Naive thymus-derived CD4-positive, alpha-beta T cell (primary cell): Measurements from ENCODE around the gene PIP4K2B. TPM values are rescaled to one million over a fixed set of nuclear protein-coding genes. Genes with fewer than 3 reads are reported as not detected.

Experiments used
- ATAC-seq: fragments of 150-1000 bp; cut with Tn5 transposase; 2 replicates; pipeline ENCODE4 v1.10.0; 2021; ENCODE audit warnings: mild to moderate bottlenecking, moderate library complexity
- CTCF ChIA-PET: fragments of 350-600 bp; sonication (Branson Sonifier 250); formaldehyde crosslinking; loops from one replicate; lab custom pipeline; 2021; ENCODE audit warnings: antibody characterized with exemption; lab: Charles Lee
- POLR2A ChIA-PET: fragments of 350-600 bp; sonication (Branson Sonifier 250); formaldehyde crosslinking; loops from one replicate; lab custom pipeline; 2021; ENCODE audit warnings: antibody characterized with exemption, inconsistent platforms; lab: Charles Lee
- DNase-seq, 9 donors: peaks; one replicate each; pipeline versions ENCODE4 v3.0.0 to v3.0.0-alpha.2; 2020 to 2022; ENCODE audit warnings: mixed read lengths in 1 of 9
- H3K27ac ChIP-seq: one replicate; pipeline ENCODE4 v1.7.0; 2013; ENCODE audit warnings: mild to moderate bottlenecking, low read depth, low read length, moderate library complexity
- H3K27me3 ChIP-seq, 2 donors: one replicate each; pipeline ENCODE4 v1.7.0; 2013; ENCODE audit warnings: low read length in 2 of 2, mild to moderate bottlenecking in 2 of 2, moderate library complexity in 2 of 2; ENCODE audit not compliant: control insufficient read depth in 2 of 2, insufficient read depth in 2 of 2
- H3K36me3 ChIP-seq, 3 experiments: 1 replicate in 2 of 3; 2 replicates in 1 of 3; pipeline ENCODE4 v1.7.0; 2013; ENCODE audit warnings: low read length in 3 of 3, mild to moderate bottlenecking in 3 of 3, moderate library complexity in 1 of 3; ENCODE audit not compliant: insufficient read depth in 3 of 3, control insufficient read depth in 2 of 3
- H3K4me1 ChIP-seq, 2 donors: one replicate each; pipeline ENCODE4 v1.7.0; 2013; ENCODE audit warnings: low read length in 2 of 2, mild to moderate bottlenecking in 2 of 2, moderate library complexity in 1 of 2; ENCODE audit not compliant: control insufficient read depth in 2 of 2, insufficient read depth in 2 of 2
- H3K4me3 ChIP-seq: 2 replicates; pipeline ENCODE4 v1.7.0; 2013; ENCODE audit warnings: mild to moderate bottlenecking, low read length
- H3K9me3 ChIP-seq, 3 experiments: 1 replicate in 2 of 3; 2 replicates in 1 of 3; pipeline ENCODE4 v1.7.0; 2013; ENCODE audit warnings: low read length in 3 of 3; ENCODE audit not compliant: control insufficient read depth in 2 of 3
- H3K27ac Mint-ChIP-seq, 9 donors: one replicate each; pipeline ENCODE4 v1.8.0; 2020 to 2022; ENCODE audit warnings: mixed read lengths in 9 of 9, mild to moderate bottlenecking in 8 of 9, moderate library complexity in 5 of 9, inconsistent platforms in 2 of 9
- H3K27me3 Mint-ChIP-seq, 5 donors: one replicate each; pipeline ENCODE4 v1.8.0; 2021 to 2022; ENCODE audit warnings: mixed read lengths in 5 of 5, mild to moderate bottlenecking in 1 of 5
- H3K36me3 Mint-ChIP-seq, 5 donors: one replicate each; pipeline ENCODE4 v1.8.0; 2020 to 2022; ENCODE audit warnings: mixed read lengths in 5 of 5, mild to moderate bottlenecking in 3 of 5, inconsistent platforms in 1 of 5
- H3K4me1 Mint-ChIP-seq, 7 donors: one replicate each; pipeline ENCODE4 v1.8.0; 2020 to 2022; ENCODE audit warnings: mixed read lengths in 7 of 7, mild to moderate bottlenecking in 3 of 7, inconsistent platforms in 1 of 7
- H3K4me3 Mint-ChIP-seq, 10 donors: one replicate each; pipeline ENCODE4 v1.8.0; 2020 to 2022; ENCODE audit warnings: mild to moderate bottlenecking in 10 of 10, mixed read lengths in 10 of 10, moderate library complexity in 6 of 10, inconsistent platforms in 2 of 10
- H3K9me3 Mint-ChIP-seq, 11 donors: one replicate each; pipeline ENCODE4 v1.8.0; 2020 to 2022; ENCODE audit warnings: mixed read lengths in 11 of 11, mild to moderate bottlenecking in 4 of 11, inconsistent platforms in 1 of 11, moderate library complexity in 1 of 11
- intact Hi-C, 2 donors: fragments of 100-400 bp; cut with micrococcal nuclease; formaldehyde crosslinking; loops; one replicate each; pipeline ENCODE4 v1.15.1; 2023
- polyA plus RNA-seq, 2 donors: library from polyadenylated mRNA; unstranded; fragments of 300-500 nt; fragmentation: Illumina TruSeq; gene quantifications; one replicate each; pipeline ENCODE4 v1.2.3, GENCODE V29; 2021
- total RNA-seq, 6 experiments: library from RNA in 5 of 6; stranded (reverse) in 5 of 6; gene quantifications; 1 replicate in 5 of 6; 2 replicates in 1 of 6; pipeline ENCODE4 v1.2.3 and lab custom pipeline; 2021 to 2026

The PIP4K2B gene
- total and polyA plus RNA-seq, 7 experiments from 2014 or later = 17.5 to 67.9 (median 39.5) TPM

DNA sequence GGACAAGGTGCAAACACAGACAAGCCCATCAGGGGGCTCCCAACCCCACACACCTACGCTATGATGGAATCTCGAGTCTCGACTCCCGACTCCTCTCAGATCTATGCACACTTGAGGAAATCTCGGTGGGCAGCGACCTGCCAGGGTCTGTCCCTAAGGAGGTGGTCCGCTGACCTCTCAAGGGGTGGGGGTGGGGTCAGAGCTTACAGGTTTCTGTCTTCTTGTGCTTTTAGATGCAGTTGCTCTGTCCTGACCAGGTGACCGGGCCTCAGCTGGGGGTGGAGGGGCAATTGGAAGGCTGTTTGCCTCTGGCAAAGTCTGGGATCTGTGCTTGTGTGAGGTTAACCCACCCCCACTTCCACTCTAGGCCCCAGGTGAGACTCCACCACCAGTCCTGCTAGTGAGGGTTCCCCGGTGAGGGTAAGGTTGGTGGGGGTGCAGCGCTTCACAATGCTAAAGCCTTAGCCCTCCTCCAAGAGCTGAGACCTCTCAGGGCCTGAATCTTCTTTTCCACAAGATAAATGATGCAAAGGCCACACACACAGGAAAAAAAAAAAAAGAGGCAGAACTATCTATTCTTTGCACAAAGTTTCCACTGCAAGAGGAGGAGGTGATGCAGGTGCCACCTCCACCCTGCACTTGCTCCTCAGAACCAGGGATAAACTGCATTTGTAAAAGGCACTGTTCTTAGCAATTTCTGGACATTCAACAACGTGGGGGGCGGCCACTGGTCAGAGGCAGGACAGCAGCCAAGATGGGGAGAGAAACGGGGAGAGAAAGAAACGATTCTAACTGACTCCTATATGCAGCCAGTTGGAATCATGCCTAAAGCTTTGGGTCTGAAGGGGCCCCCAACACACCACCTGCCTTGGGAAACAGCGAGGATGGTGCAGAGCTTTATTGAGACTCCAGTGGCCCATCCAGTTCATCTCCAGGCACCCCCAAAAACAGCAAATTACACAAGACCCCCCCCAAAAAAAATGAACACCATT, 65.1 kb downstream of the PIP4K2B start:
- ATAC-seq = no peak

DNA sequence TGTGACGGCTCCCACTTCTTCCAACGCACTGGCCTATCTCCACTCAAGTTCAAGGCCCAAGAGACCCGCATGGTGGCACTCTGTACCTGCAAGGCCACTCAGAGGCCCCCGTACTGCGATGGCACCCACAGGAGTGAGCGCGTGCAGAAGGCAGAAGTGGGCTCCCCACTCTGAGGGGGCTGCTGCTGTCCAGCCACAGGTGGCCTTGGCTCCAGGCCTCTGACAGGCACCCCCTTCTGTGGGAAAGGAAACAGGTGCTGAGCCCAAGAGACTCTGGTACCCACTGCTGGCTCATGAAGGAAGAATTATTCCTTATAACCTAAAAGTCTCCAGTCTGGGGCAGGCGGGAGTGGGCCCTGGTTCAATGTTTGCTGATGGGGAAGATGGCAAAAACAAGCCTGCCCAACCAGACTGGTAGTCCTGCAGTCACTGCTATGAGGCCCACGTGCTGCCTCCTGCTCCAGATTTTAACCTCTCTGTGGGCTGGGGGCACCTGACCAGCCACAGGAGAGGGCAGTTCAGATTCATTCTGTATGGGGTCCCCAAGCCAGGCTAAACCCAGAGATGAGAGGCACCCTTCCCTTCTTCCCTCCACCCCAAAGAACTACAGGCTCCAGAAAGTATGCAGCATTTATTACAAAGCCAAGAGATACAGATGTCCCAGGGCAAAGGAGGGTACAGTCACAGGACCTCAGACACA, 65.9 kb downstream of the PIP4K2B start:
- Mint-ChIP-seq H3K9me3 (peaks cover 0 to 10% (median 0%) of the 10 kb centered on the region in 11 donors), H3K27me3 (peaks cover 0 to 2% (median 0%) of the 10 kb centered on the region in 5 donors), H3K4me1 (peaks cover 29 to 63% (median 59%) of the 10 kb centered on the region in 7 donors), H3K27ac (peak overlapping the region in 7 of 9 donors; percentile 30 to 93 (median 76)), H3K36me3 (peaks cover 0 to 9% (median 0%) of the 10 kb centered on the region in 5 donors), H3K4me3 (peak overlapping the region in 2 of 10 donors; percentile 3 to 55)
- H3K27ac ChIP-seq = no peak overlapping the region
- intact Hi-C loops = no loop called here
- POLR2A ChIA-PET = interaction anchor here (1.5 to 2.6 kb wide), 3 partner anchors 27 to 57 kb away, joined by 5 to 11 read pairs (median 6); partner anchors contain the start of gene MLLT6
- H3K4me3 ChIP-seq = no peak overlapping the region
- H3K36me3 ChIP-seq = peaks cover 0 to 10% (median 0%) of the 10 kb centered on the region in 3 experiments
- no peak for DNase-seq
- no peaks in the 10 kb centered on the region for H3K9me3 ChIP-seq
- H3K4me1 ChIP-seq = peaks cover 29 to 31% of the 10 kb centered on the region in 2 donors
- CTCF ChIA-PET = interaction anchor here (1.3 to 5.7 kb wide), 4 partner anchors 17 to 67 kb away, joined by 3 to 78 read pairs (median 5); partner anchors contain the start of gene EPOP
- H3K27me3 ChIP-seq = no peaks in the 10 kb centered on the region
- ATAC-seq = no peak

More for the DNA sequence above, 65.1 kb downstream of the PIP4K2B start:
- ChIA-PET CTCF (interaction anchor here (0.6 to 5.7 kb wide), 19 partner anchors 9 to 387 kb away, joined by 3 to 78 read pairs (median 4); partner anchors contain the start of gene EPOP), POLR2A (interaction anchor here (1.5 to 2.6 kb wide), 5 partner anchors 28 to 62 kb away, joined by 3 to 11 read pairs (median 6); partner anchors contain the start of gene MLLT6)
- peak overlapping the region in 7 of 9 donors; percentile 4 to 89 (median 43) for H3K27ac Mint-ChIP-seq
- peaks cover 0 to 2% (median 0%) of the 10 kb centered on the region in 5 donors for H3K27me3 Mint-ChIP-seq
- Histone ChIP-seq H3K36me3 (peaks cover 0 to 10% (median 0%) of the 10 kb centered on the region in 3 experiments), H3K27ac (no peak overlapping the region), H3K9me3 (no peaks in the 10 kb centered on the region), H3K27me3 (no peaks in the 10 kb centered on the region), H3K4me3 (no peak overlapping the region), H3K4me1 (peaks cover 20 to 22% of the 10 kb centered on the region in 2 donors)
- peaks cover 26 to 54% (median 50%) of the 10 kb centered on the region in 7 donors for H3K4me1 Mint-ChIP-seq
- intact Hi-C loops = loop anchor here in 1 of 2 donors (1.0 kb wide), 1 partner anchor 18 kb away; the partner anchor contains the start of gene PSMB3
- H3K9me3 Mint-ChIP-seq = peaks cover 0 to 8% (median 0%) of the 10 kb centered on the region in 11 donors
- DNase-seq = peak in 3 of 9 donors; percentile 34 to 37 (median 36)
- H3K4me3 Mint-ChIP-seq = peak overlapping the region in 1 of 10 donors; percentile 44
- peaks cover 0 to 6% (median 0%) of the 10 kb centered on the region in 5 donors for H3K36me3 Mint-ChIP-seq

DNA sequence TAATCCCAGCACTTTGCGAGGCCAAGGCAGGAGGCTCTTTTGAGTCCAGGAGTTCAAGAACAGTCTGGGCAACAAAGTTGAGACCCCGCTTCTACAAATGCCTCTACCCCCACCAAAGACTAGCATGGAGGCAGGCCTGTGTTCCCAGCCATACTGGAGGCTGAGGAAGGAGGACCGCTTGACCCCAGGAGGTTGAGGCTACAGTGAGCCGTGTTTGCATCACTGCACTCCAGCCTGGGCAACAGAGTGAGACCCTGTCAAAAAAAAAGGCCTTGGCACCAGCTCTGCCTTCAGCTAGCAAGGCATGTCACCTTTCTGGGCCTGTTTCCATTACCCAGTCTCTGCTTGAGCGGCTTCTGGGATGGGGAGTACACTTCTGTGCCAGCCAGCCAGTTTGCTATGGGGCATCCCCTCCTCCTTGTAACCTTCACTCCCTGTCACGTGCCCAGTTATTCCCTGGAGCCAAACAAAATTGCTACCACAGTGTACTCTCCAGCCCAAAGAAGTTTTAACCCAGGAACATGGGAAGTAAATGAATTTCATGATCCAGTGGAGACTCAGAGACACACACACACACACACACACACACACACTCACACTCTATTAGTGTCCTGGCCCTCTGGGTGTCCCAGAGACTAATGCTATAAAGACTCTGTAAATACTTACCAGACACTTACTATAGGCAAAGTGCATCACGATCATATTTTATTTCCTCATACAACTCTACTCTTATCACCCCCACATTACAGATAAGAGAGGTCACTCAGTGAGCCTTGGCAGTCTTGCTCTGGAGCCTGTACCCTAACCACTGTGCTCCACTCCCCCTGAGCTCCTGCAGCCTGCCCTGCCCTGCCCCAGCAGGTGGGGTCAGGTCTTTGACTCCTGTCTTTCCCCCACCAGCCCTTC, 66.7 kb downstream of the PIP4K2B start:
- ChIA-PET CTCF (interaction anchor here (5.7 kb wide), 1 partner anchor 55 kb away, joined by 78 read pairs; the partner anchor contains the start of gene EPOP), POLR2A (interaction anchor here (1.4 to 3.1 kb wide), 6 partner anchors 13 to 56 kb away, joined by 4 to 18 read pairs (median 6); partner anchors contain the start of genes MLLT6 and PSMB3)
- Histone ChIP-seq H3K4me1 (peaks cover 37 to 39% of the 10 kb centered on the region in 2 donors), H3K27ac (no peak overlapping the region), H3K4me3 (no peak overlapping the region), H3K9me3 (no peaks in the 10 kb centered on the region), H3K36me3 (peaks cover 0 to 10% (median 0%) of the 10 kb centered on the region in 3 experiments), H3K27me3 (no peaks in the 10 kb centered on the region)
- H3K27me3 Mint-ChIP-seq = peaks cover 0 to 2% (median 0%) of the 10 kb centered on the region in 5 donors
- H3K4me3 Mint-ChIP-seq = peak overlapping the region; percentile 11 to 99 (median 92)
- DNase-seq (no peak), ATAC-seq (no peak)
- peaks cover 0 to 17% (median 0%) of the 10 kb centered on the region in 5 donors for H3K36me3 Mint-ChIP-seq
- H3K27ac Mint-ChIP-seq = peak overlapping the region; percentile 42 to 97 (median 90)
- H3K4me1 Mint-ChIP-seq = peaks cover 37 to 71% (median 67%) of the 10 kb centered on the region in 7 donors
- peaks cover 0 to 10% (median 0%) of the 10 kb centered on the region in 11 donors for H3K9me3 Mint-ChIP-seq
- intact Hi-C loops = no loop called here

DNA sequence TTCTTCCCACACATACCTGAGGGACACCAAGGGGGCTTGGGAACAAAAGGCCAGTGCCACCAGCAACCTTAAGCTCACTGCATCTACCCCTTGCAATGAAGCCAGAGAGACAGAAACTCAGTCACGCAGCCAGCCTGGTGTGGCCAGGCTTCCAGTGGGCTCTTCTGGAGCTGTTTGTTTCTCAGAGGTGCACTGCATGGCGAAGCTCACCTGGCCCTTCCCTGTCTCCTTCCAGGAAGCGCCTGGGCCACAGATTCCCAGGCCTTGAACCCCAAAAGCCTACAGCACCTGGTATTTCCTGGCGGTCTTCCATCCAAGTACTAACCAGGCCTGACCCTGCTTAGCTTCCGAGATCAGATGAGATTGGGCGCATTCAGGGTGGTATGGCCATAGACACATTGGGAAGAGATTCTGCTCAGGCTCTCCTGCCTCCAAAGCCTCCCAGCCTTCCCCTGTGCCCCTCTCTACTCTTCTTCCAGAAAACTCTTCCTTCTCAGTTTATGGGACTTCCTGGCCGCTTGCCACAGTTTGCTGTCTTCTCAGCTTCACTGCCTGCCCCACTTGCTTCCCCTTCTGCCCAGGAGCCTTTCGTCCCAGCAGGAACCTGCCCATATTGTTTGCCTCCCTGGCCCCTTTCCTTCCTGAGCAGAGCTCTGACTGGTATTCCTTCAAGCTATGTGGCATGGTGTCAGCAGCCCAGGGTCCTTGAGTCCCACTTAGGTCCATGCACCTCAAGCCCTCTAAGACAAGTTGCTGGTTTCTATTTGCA, 67.6 kb downstream of the PIP4K2B start:
- Mint-ChIP-seq H3K4me1 (peaks cover 40 to 80% (median 75%) of the 10 kb centered on the region in 7 donors), H3K9me3 (peaks cover 0 to 10% (median 0%) of the 10 kb centered on the region in 11 donors), H3K36me3 (peaks cover 0 to 18% (median 0%) of the 10 kb centered on the region in 5 donors), H3K4me3 (peak overlapping the region; percentile 67 to 99 (median 95)), H3K27me3 (peaks cover 0 to 2% (median 0%) of the 10 kb centered on the region in 5 donors), H3K27ac (peak overlapping the region; percentile 42 to 97 (median 90))
- Histone ChIP-seq H3K4me1 (peaks cover 44 to 48% of the 10 kb centered on the region in 2 donors), H3K27ac (no peak overlapping the region), H3K36me3 (peaks cover 0 to 10% (median 0%) of the 10 kb centered on the region in 3 experiments), H3K9me3 (no peaks in the 10 kb centered on the region), H3K27me3 (no peaks in the 10 kb centered on the region), H3K4me3 (no peak overlapping the region)
- intact Hi-C loops = no loop called here
- ATAC-seq = no peak
- POLR2A ChIA-PET = interaction anchor here (0.6 to 3.1 kb wide), 12 partner anchors 12 to 202 kb away, joined by 3 to 18 read pairs (median 4); partner anchors contain the start of genes EPOP, MLLT6 and PSMB3
- CTCF ChIA-PET = interaction anchor here (1.0 to 2.3 kb wide), 7 partner anchors 21 to 221 kb away, joined by 3 to 19 read pairs (median 5); no protein-coding TSS in a partner anchor
- DNase-seq = no peak
